Fibroblast of villous mesenchyme (primary cell): ENCODE measurements around the gene CHD5. TPM values are rescaled to one million over a fixed set of nuclear protein-coding genes. Genes with fewer than 3 reads are reported as not detected.

Experiments
- DNase-seq: peaks from one replicate; pipeline ENCODE4 v3.0.0-alpha.2; 2010; ENCODE audit warnings: low read depth
- H3K4me3 ChIP-seq: 2 replicates; pipeline ENCODE4 v1.5.1; 2011; ENCODE audit warnings: low read depth, mild to moderate bottlenecking, low read length
- CTCF ChIP-seq: IDR thresholded peaks from 2 replicates; pipeline ENCODE4 v1.5.1; 2012; ENCODE audit warnings: low read depth, mild to moderate bottlenecking, low read length; ENCODE audit not compliant: insufficient read depth
- total RNA-seq: library from RNA; depleted of rRNA; stranded (reverse); fragments of >200 nt; gene quantifications from 2 replicates; pipeline ENCODE4 v1.2.3, GENCODE V29; 2012

CHD5 gene
- total RNA-seq, 1 donor = under 0.01 TPM

- peak; percentile 44 for DNase-seq
- H3K4me3 ChIP-seq = no peak overlapping the region
- TF ChIP-seq CTCF = peak; percentile 63
Observed at GRCh38 chr1:6185635-6186382, 5.7 kb upstream of the CHD5 start.

GRCh38 chr1:6185151-6185550 lies 5.0 kb upstream of the CHD5 start:
- H3K4me3 ChIP-seq = no peak overlapping the region
- no peak for TF ChIP-seq CTCF
- DNase-seq = peak; percentile 71

- DNase-seq = no peak
- no peak for TF ChIP-seq CTCF
- no peak overlapping the region for H3K4me3 ChIP-seq
Observed at GRCh38 chr1:6184083-6184783, 4.1 kb upstream of the CHD5 start.

GRCh38 chr1:6183520-6183989 lies 3.4 kb upstream of the CHD5 start:
- no peak for TF ChIP-seq CTCF
- no peak for DNase-seq
- no peak overlapping the region for H3K4me3 ChIP-seq

GRCh38 chr1:6181347-6181770 lies 1.2 kb upstream of the CHD5 start:
- no peak overlapping the region for H3K4me3 ChIP-seq
- no peak for DNase-seq
- no peak for TF ChIP-seq CTCF

GRCh38 chr1:6180707-6181311 lies 688 bp upstream of the CHD5 start:
- DNase-seq = no peak
- no peak for TF ChIP-seq CTCF
- H3K4me3 ChIP-seq = no peak overlapping the region
